Coronary artery (tissue), 2 donors: ENCODE results near the gene CTTNBP2.

Source experiments
- DNase-seq: peaks from one replicate; pipeline ENCODE4 v3.0.0-alpha.2; 2017; ENCODE audit warnings: low spot score
- H3K27ac ChIP-seq, 2 donors: fragments of 200-600 bp; sonication (generic); one replicate each; pipeline ENCODE4 v1.5.1; 2016 to 2019
- H3K4me3 ChIP-seq: fragments of 200-600 bp; sonication (generic); 2 replicates; pipeline ENCODE4 v1.5.1; 2016; ENCODE audit warnings: mild to moderate bottlenecking, moderate library complexity
- TF ChIP-seq, protein P1 (sequence below): fragments of 200-600 bp; sonication (generic); IDR thresholded peaks from one replicate; pipeline ENCODE4 v1.5.1; 2019; ENCODE audit warnings: antibody characterized with exemption

Gene CTTNBP2

DNA sequence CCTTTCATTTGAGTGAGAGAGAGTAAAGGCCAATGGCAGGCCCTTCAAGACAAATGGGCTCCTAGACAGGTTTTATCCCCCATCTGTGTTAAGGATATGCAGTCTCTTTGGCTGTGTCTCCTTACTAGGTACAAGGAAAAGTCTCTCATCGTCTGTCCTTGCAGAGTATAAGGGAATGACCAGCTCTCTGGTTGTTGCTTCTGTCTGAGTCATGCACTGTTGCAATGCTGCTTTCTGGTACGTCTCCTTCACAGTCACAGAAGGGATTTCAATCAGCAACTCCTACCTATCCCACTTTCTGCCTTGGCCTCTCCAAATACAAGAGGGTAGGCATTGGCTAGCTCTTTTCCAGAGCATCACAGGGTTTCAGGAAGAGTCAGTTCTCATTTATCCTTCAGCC is 48.1 kb downstream of the CTTNBP2 start:
- no peak for DNase-seq
- Histone ChIP-seq H3K27ac (no peak overlapping the region), H3K4me3 (no peak overlapping the region)
- TF ChIP-seq, protein P1, sequence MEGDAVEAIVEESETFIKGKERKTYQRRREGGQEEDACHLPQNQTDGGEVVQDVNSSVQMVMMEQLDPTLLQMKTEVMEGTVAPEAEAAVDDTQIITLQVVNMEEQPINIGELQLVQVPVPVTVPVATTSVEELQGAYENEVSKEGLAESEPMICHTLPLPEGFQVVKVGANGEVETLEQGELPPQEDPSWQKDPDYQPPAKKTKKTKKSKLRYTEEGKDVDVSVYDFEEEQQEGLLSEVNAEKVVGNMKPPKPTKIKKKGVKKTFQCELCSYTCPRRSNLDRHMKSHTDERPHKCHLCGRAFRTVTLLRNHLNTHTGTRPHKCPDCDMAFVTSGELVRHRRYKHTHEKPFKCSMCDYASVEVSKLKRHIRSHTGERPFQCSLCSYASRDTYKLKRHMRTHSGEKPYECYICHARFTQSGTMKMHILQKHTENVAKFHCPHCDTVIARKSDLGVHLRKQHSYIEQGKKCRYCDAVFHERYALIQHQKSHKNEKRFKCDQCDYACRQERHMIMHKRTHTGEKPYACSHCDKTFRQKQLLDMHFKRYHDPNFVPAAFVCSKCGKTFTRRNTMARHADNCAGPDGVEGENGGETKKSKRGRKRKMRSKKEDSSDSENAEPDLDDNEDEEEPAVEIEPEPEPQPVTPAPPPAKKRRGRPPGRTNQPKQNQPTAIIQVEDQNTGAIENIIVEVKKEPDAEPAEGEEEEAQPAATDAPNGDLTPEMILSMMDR: no peak

GRCh38 chr7:117824592-117824991 is 48.6 kb downstream of the CTTNBP2 start:
- TF ChIP-seq, protein P1: no peak
- no peak overlapping the region for H3K27ac ChIP-seq
- no peak for DNase-seq
- no peak overlapping the region for H3K4me3 ChIP-seq

GRCh38 chr7:117819558-117819957 is 53.7 kb downstream of the CTTNBP2 start:
- TF ChIP-seq, protein P1: no peak
- DNase-seq: no peak
- H3K27ac ChIP-seq: no peak overlapping the region
- no peak overlapping the region for H3K4me3 ChIP-seq

DNA sequence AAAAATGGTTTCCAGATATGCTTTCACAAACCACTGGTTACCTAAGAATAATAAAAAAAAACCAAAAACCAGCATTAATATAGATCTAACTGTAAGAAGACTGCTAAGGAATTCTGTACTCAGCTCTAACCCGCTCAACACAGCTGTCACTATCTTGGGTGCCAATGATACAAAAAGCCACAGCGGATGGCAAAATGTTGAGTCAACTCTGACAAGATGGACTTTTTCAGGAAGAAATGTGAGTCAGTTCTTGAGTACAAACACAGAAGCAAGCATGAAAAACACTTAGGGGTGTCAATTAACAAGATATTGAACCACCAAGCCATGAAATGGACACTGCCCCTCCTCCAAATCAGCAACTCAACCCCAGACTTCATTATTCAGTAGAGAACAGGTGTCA is 55.0 kb downstream of the CTTNBP2 start:
- Histone ChIP-seq H3K27ac (no peak overlapping the region), H3K4me3 (no peak overlapping the region)
- TF ChIP-seq, protein P1: no peak
- no peak for DNase-seq

GRCh38 chr7:117816727-117817126 is 56.5 kb downstream of the CTTNBP2 start:
- Histone ChIP-seq H3K27ac (no peak overlapping the region), H3K4me3 (no peak overlapping the region)
- TF ChIP-seq, protein P1: no peak
- DNase-seq: no peak

DNA sequence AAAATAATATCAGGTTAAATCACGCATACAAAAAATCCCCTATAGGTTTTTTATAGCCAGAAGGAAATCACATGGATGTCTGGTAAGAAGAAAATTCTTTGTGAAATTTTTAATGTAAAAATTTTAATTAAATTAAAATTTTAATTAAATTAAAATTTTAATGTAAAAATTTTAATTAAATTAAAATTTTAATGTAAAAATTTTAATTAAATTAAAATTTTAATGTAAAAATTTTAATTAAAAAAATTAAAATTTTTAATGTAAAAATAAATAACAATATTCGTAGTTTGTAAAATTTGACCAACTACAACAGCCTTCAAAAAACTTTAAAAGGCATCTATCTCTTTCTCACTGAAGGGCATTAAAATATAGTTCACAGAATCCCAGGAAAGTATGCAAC is 61.5 kb downstream of the CTTNBP2 start:
- TF ChIP-seq, protein P1: no peak
- DNase-seq: no peak
- H3K27ac ChIP-seq: no peak overlapping the region
- no peak overlapping the region for H3K4me3 ChIP-seq

- Histone ChIP-seq H3K27ac (no peak overlapping the region), H3K4me3 (no peak overlapping the region)
- no peak for DNase-seq
- TF ChIP-seq, protein P1: no peak
These were observed 62.4 kb downstream of the CTTNBP2 start for GRCh38 chr7:117810642-117811512.
